WTC11 (cell line): ENCODE measurements around the gene MYBPC2. TPM values are rescaled to one million over a fixed set of nuclear protein-coding genes. Genes with fewer than 3 reads are reported as not detected.

Experiments
- ATAC-seq: fragments of 200-7000 bp; cut with Tn5 transposase; 2 replicates; pipeline ENCODE4 v1.10.0; 2021; ENCODE audit warnings: mild to moderate bottlenecking, moderate library complexity
- CTCF ChIA-PET: fragments of 300-600 bp; sonication (Branson Sonifier 250); formaldehyde crosslinking; loops from one replicate; lab custom pipeline; 2021; ENCODE audit warnings: antibody characterized with exemption; lab: Charles Lee
- POLR2A ChIA-PET: fragments of 350-600 bp; sonication (Branson Sonifier 250); formaldehyde crosslinking; loops from one replicate; lab custom pipeline; 2021; ENCODE audit warnings: antibody characterized with exemption; lab: Charles Lee
- DNase-seq: peaks from one replicate; pipeline ENCODE4 v3.0.0; 2021; ENCODE audit warnings: low spot score
- H3K27ac Mint-ChIP-seq: 2 replicates; pipeline ENCODE4 v1.8.0; 2021; ENCODE audit warnings: mixed read lengths
- H3K27me3 Mint-ChIP-seq: 2 replicates; pipeline ENCODE4 v1.8.0; 2021; ENCODE audit warnings: low read depth, mild to moderate bottlenecking, moderate library complexity, mixed read lengths
- H3K36me3 Mint-ChIP-seq: 2 replicates; pipeline ENCODE4 v1.8.0; 2021; ENCODE audit warnings: mixed read lengths
- H3K4me1 Mint-ChIP-seq: 2 replicates; pipeline ENCODE4 v1.8.0; 2022; ENCODE audit warnings: mixed read lengths
- H3K4me3 Mint-ChIP-seq: 2 replicates; pipeline ENCODE4 v1.8.0; 2021; ENCODE audit warnings: mild to moderate bottlenecking, moderate library complexity, mixed read lengths
- H3K9me3 Mint-ChIP-seq: 2 replicates; pipeline ENCODE4 v1.8.0; 2021; ENCODE audit warnings: mixed read lengths
- AFF4 ChIP-seq: sonication (generic); formaldehyde crosslinking; IDR thresholded peaks from 2 replicates; pipeline ENCODE4 v1.8.1; 2023; ENCODE audit warnings: mild to moderate bottlenecking, missing genetic modification reagents, borderline replicate concordance
- ARID4B ChIP-seq: sonication (generic); formaldehyde crosslinking; IDR thresholded peaks from 2 replicates; pipeline ENCODE4 v1.8.0; 2023; ENCODE audit warnings: missing genetic modification reagents, mild to moderate bottlenecking, borderline replicate concordance
- ATF2 ChIP-seq: sonication (generic); formaldehyde crosslinking; IDR thresholded peaks from 2 replicates; pipeline ENCODE4 v1.8.1; 2022; ENCODE audit warnings: low read depth, missing genetic modification reagents, borderline replicate concordance
- CREB1 ChIP-seq: sonication (generic); formaldehyde crosslinking; IDR thresholded peaks from 2 replicates; pipeline ENCODE4 v1.8.0; 2023; ENCODE audit warnings: mild to moderate bottlenecking, missing genetic modification reagents
- ERG ChIP-seq: fragments of 250-450 bp; sonication (Bioruptor Pico); IDR thresholded peaks from 2 replicates; pipeline ENCODE4 v1.8.0; 2021; ENCODE audit warnings: mild to moderate bottlenecking
- FOXK1 ChIP-seq: sonication (generic); formaldehyde crosslinking; IDR thresholded peaks from 2 replicates; pipeline ENCODE4 v1.8.0; 2022; ENCODE audit warnings: mild to moderate bottlenecking, moderate library complexity, missing genetic modification reagents
- FOXP1 ChIP-seq: sonication (generic); formaldehyde crosslinking; IDR thresholded peaks from 2 replicates; pipeline ENCODE4 v1.8.0; 2022; ENCODE audit warnings: missing genetic modification reagents, mild to moderate bottlenecking, moderate library complexity, borderline replicate concordance
- FOXP4 ChIP-seq: sonication (generic); formaldehyde crosslinking; IDR thresholded peaks from 2 replicates; pipeline ENCODE4 v1.8.0; 2022; ENCODE audit warnings: mild to moderate bottlenecking, missing genetic modification reagents
- GABPB1 ChIP-seq: sonication (generic); formaldehyde crosslinking; IDR thresholded peaks from 2 replicates; pipeline ENCODE4 v1.8.1; 2023; ENCODE audit warnings: mild to moderate bottlenecking, missing genetic modification reagents
- IRF2 ChIP-seq: sonication (generic); formaldehyde crosslinking; IDR thresholded peaks from 2 replicates; pipeline ENCODE4 v1.8.0; 2022; ENCODE audit warnings: low read depth, missing genetic modification reagents, borderline replicate concordance
- NFATC4 ChIP-seq: fragments of 250-450 bp; sonication (Bioruptor Pico); IDR thresholded peaks from 2 replicates; pipeline ENCODE4 v1.9.0; 2021; ENCODE audit warnings: mild to moderate bottlenecking
- NR1H2 ChIP-seq: sonication (generic); formaldehyde crosslinking; IDR thresholded peaks from 2 replicates; pipeline ENCODE4 v1.9.0; 2021; ENCODE audit warnings: mild to moderate bottlenecking, moderate library complexity, missing genetic modification reagents
- NR2C2 ChIP-seq: sonication (generic); formaldehyde crosslinking; IDR thresholded peaks from 2 replicates; pipeline ENCODE4 v1.8.0; 2022; ENCODE audit warnings: mild to moderate bottlenecking, missing genetic modification reagents
- PRDM15 ChIP-seq: sonication (generic); formaldehyde crosslinking; IDR thresholded peaks from 2 replicates; pipeline ENCODE4 v1.8.0; 2022; ENCODE audit warnings: missing genetic modification reagents
- RELA ChIP-seq: sonication (generic); formaldehyde crosslinking; IDR thresholded peaks from 2 replicates; pipeline ENCODE4 v1.8.1; 2022; ENCODE audit warnings: missing genetic modification reagents, mild to moderate bottlenecking, borderline replicate concordance
- SMAD3 ChIP-seq: sonication (generic); formaldehyde crosslinking; IDR thresholded peaks from 2 replicates; pipeline ENCODE4 v1.8.0; 2022; ENCODE audit warnings: missing genetic modification reagents, mild to moderate bottlenecking, borderline replicate concordance
- TP53 ChIP-seq: sonication (generic); formaldehyde crosslinking; IDR thresholded peaks from 2 replicates; pipeline ENCODE4 v1.8.1; 2023; ENCODE audit warnings: mild to moderate bottlenecking, missing genetic modification reagents
- USF2 ChIP-seq: sonication (generic); formaldehyde crosslinking; IDR thresholded peaks from 2 replicates; pipeline ENCODE4 v1.8.1; 2023; ENCODE audit warnings: mild to moderate bottlenecking, missing genetic modification reagents, moderate library complexity
- ZNF396 ChIP-seq: fragments of 250-450 bp; sonication (Bioruptor Pico); IDR thresholded peaks from 2 replicates; pipeline ENCODE4 v1.8.0; 2021; ENCODE audit warnings: mild to moderate bottlenecking, moderate library complexity, borderline replicate concordance
- ZNF423 ChIP-seq: fragments of 250-450 bp; sonication (Bioruptor Pico); IDR thresholded peaks from 2 replicates; pipeline ENCODE4 v2.1.2; 2022; ENCODE audit warnings: mild to moderate bottlenecking, moderate library complexity
- total RNA-seq: library from RNA; stranded (reverse); gene quantifications from 3 replicates; pipeline ENCODE4 v1.2.3, GENCODE V29; 2021

Gene MYBPC2
- total RNA-seq, 1 experiment from 2014 or later: 2.6 TPM

GRCh38 chr19:50475101-50475568 lies 42.4 kb downstream of the MYBPC2 start:
- CTCF ChIA-PET: interaction anchor here (2.3 to 2.6 kb wide), 2 partner anchors 10 to 12 kb away, joined by 8 to 13 read pairs; no protein-coding TSS in a partner anchor
- TF ChIP-seq AFF4 (CRISPR knock-in tag): no peak
- TF ChIP-seq SMAD3 (CRISPR knock-in tag): no peak
- no peak for TF ChIP-seq GABPB1
- TF ChIP-seq IRF2 (CRISPR knock-in tag): no peak
- TF ChIP-seq ATF2 (CRISPR knock-in tag): no peak
- TF ChIP-seq TP53 (CRISPR knock-in tag): no peak
- TF ChIP-seq USF2 (CRISPR knock-in tag): no peak
- TF ChIP-seq FOXP1 (CRISPR knock-in tag): no peak
- no peak for TF ChIP-seq NR1H2 (CRISPR knock-in tag)
- no peak for TF ChIP-seq ERG (CRISPR knock-in tag)
- TF ChIP-seq ARID4B: no peak
- TF ChIP-seq ZNF396 (CRISPR knock-in tag): no peak
- TF ChIP-seq CREB1 (CRISPR knock-in tag): no peak
- TF ChIP-seq NR2C2 (CRISPR knock-in tag): no peak
- TF ChIP-seq ZNF423 (CRISPR knock-in tag): no peak
- TF ChIP-seq NFATC4 (CRISPR knock-in tag): no peak
- no peak for TF ChIP-seq FOXK1 (CRISPR knock-in tag)
- TF ChIP-seq FOXP4: no peak
- no peak for TF ChIP-seq PRDM15
- TF ChIP-seq RELA (CRISPR knock-in tag): no peak
- TF ChIP-seq, all 79 proteins: peak for 0
- peaks cover 9% of the 10 kb centered on the region for H3K4me1 Mint-ChIP-seq
- H3K4me3 Mint-ChIP-seq: peak overlapping the region; percentile 98
- ATAC-seq: no peak
- H3K9me3 Mint-ChIP-seq: peaks cover 14% of the 10 kb centered on the region
- no peak for DNase-seq
- peaks cover 23% of the 10 kb centered on the region for H3K36me3 Mint-ChIP-seq
- H3K27me3 Mint-ChIP-seq: no peaks in the 10 kb centered on the region; the same call in none of the 2 replicates
- H3K27ac Mint-ChIP-seq: peak overlapping the region; percentile 61
- POLR2A ChIA-PET: no interaction called here
